Vagina (tissue), 2 donors: ENCODE measurements around the gene RUSC1.

Experiments
- CTCF ChIP-seq, 3 experiments: fragments of 450-650 bp in 2 of 3; fragments of 200-600 bp in 1 of 3; sonication (generic) in 1 of 3; IDR thresholded peaks; one replicate each; pipeline ENCODE4 v1.5.1; 2017 to 2019; ENCODE audit warnings: antibody characterized with exemption in 3 of 3, mild to moderate bottlenecking in 2 of 3, moderate library complexity in 2 of 3
- POLR2AphosphoS5 ChIP-seq, 2 donors: sonication (generic); formaldehyde crosslinking; IDR thresholded peaks; one replicate each; pipeline ENCODE4 v1.9.0; 2017; ENCODE audit warnings: antibody characterized with exemption in 2 of 2, mild to moderate bottlenecking in 2 of 2, low read depth in 1 of 2; ENCODE audit not compliant: insufficient read depth in 1 of 2

GRCh38 chr1:155342842-155343241 lies 22.1 kb downstream of the RUSC1 start:
- no peak for TF ChIP-seq CTCF (IDR thresholded peaks at IDR 0.05)
- no peak for TF ChIP-seq POLR2AphosphoS5 (IDR thresholded peaks at IDR 0.05; ENCODE audit: insufficient read depth in 1 of 2, low read depth in 1 of 2)
